ENCODE measurements around the gene SBF1.

Gene SBF1

GRCh38 chr22:50488006-50488677, 13.3 kb upstream of the SBF1 start:
- Histone ChIP-seq H3K27me3 (ENCODE audit: insufficient read depth, low read length, poor library complexity, severe bottlenecking) (no peaks in the 10 kb centered on the region), H3K4me2 (ENCODE audit: low read depth, low read length, poor library complexity, severe bottlenecking) (no peak overlapping the region), H3K4me1 (ENCODE audit: insufficient read depth, low read length, poor library complexity, severe bottlenecking) (peaks cover 3% of the 10 kb centered on the region), H3K9me2 (replicated peaks; ENCODE audit: low read depth, low read length) (no peaks in the 10 kb centered on the region), H3K79me2 (ENCODE audit: insufficient read depth, low read length) (no peaks in the 10 kb centered on the region), H3K4me3 (ENCODE audit: low read length, poor library complexity, severe bottlenecking) (no peak overlapping the region), H4K20me1 (ENCODE audit: insufficient read depth, low read length, poor library complexity, severe bottlenecking) (no peaks in the 10 kb centered on the region), H3K9me3 (ENCODE audit: insufficient read depth, low read depth, low read length) (no peaks in the 10 kb centered on the region), H3F3A (ENCODE audit: low read depth) (no peaks in the 10 kb centered on the region), H3K36me3 (ENCODE audit: insufficient read depth, low read length) (no peaks in the 10 kb centered on the region), H2AFZ (ENCODE audit: low read length) (no peak overlapping the region), H3K9ac (ENCODE audit: low read depth, low read length, poor library complexity, severe bottlenecking) (no peak overlapping the region)
- TF ChIP-seq EZH2phosphoT487 (IDR thresholded peaks at IDR 0.05; ENCODE audit: borderline replicate concordance) (no peak), CTCF (conservative IDR thresholded peaks at IDR 0.05; ENCODE audit: low read length) (no peak)

GRCh38 chr22:50487290-50488005, 12.6 kb upstream of the SBF1 start:
- Histone ChIP-seq H4K20me1 (ENCODE audit: insufficient read depth, low read length, poor library complexity, severe bottlenecking) (no peaks in the 10 kb centered on the region), H3K4me1 (ENCODE audit: insufficient read depth, low read length, poor library complexity, severe bottlenecking) (peaks cover 3% of the 10 kb centered on the region), H3K4me3 (ENCODE audit: low read length, poor library complexity, severe bottlenecking) (no peak overlapping the region), H3K9me3 (ENCODE audit: insufficient read depth, low read depth, low read length) (no peaks in the 10 kb centered on the region), H3F3A (ENCODE audit: low read depth) (no peaks in the 10 kb centered on the region), H3K36me3 (ENCODE audit: insufficient read depth, low read length) (no peaks in the 10 kb centered on the region), H2AFZ (ENCODE audit: low read length) (no peak overlapping the region), H3K9ac (ENCODE audit: low read depth, low read length, poor library complexity, severe bottlenecking) (no peak overlapping the region), H3K4me2 (ENCODE audit: low read depth, low read length, poor library complexity, severe bottlenecking) (no peak overlapping the region), H3K79me2 (ENCODE audit: insufficient read depth, low read length) (no peaks in the 10 kb centered on the region), H3K27me3 (ENCODE audit: insufficient read depth, low read length, poor library complexity, severe bottlenecking) (no peaks in the 10 kb centered on the region), H3K9me2 (replicated peaks; ENCODE audit: low read depth, low read length) (no peaks in the 10 kb centered on the region)
- no peak for TF ChIP-seq EZH2phosphoT487 (IDR thresholded peaks at IDR 0.05; ENCODE audit: borderline replicate concordance)
- no peak for TF ChIP-seq CTCF (conservative IDR thresholded peaks at IDR 0.05; ENCODE audit: low read length)

GRCh38 chr22:50486561-50487289, 11.9 kb upstream of the SBF1 start, which contains the start of gene MIOX:
MIOX (plus strand) TSS chr22:50486859; CDS start chr22:50486898, 39 bp downstream.
- Histone ChIP-seq H3K4me1 (ENCODE audit: insufficient read depth, low read length, poor library complexity, severe bottlenecking) (peaks cover 3% of the 10 kb centered on the region), H3K9me3 (ENCODE audit: insufficient read depth, low read depth, low read length) (no peaks in the 10 kb centered on the region), H4K20me1 (ENCODE audit: insufficient read depth, low read length, poor library complexity, severe bottlenecking) (no peaks in the 10 kb centered on the region), H2AFZ (ENCODE audit: low read length) (no peak within 1 kb of the TSS), H3K36me3 (ENCODE audit: insufficient read depth, low read length) (no peaks in the 10 kb centered on the region), H3F3A (ENCODE audit: low read depth) (no peaks in the 10 kb centered on the region), H3K27me3 (ENCODE audit: insufficient read depth, low read length, poor library complexity, severe bottlenecking) (no peaks in the 10 kb centered on the region), H3K9me2 (replicated peaks; ENCODE audit: low read depth, low read length) (no peaks in the 10 kb centered on the region), H3K4me3 (ENCODE audit: low read length, poor library complexity, severe bottlenecking) (no peak within 1 kb of the TSS), H3K79me2 (ENCODE audit: insufficient read depth, low read length) (no peaks in the 10 kb centered on the region), H3K9ac (ENCODE audit: low read depth, low read length, poor library complexity, severe bottlenecking) (no peak within 1 kb of the TSS), H3K4me2 (ENCODE audit: low read depth, low read length, poor library complexity, severe bottlenecking) (no peak within 1 kb of the TSS)
- TF ChIP-seq CTCF (conservative IDR thresholded peaks at IDR 0.05; ENCODE audit: low read length) (no peak), EZH2phosphoT487 (IDR thresholded peaks at IDR 0.05; ENCODE audit: borderline replicate concordance) (no peak)

All from Loucy (cell line).